GM21723 (cell line): ENCODE data around the gene DSCAML1.
"Not testable (repeated sequence)": the region's sequence is repeated elsewhere in the genome, so short reads cannot be mapped to it uniquely, and the experiment has no call there.

Source experiments
- ATAC-seq: cut with Tn5 transposase; IDR thresholded peaks from one replicate; pipeline ENCODE4 v1.9.1; 2021; ENCODE audit warnings: mild to moderate bottlenecking, moderate library complexity; ENCODE audit not compliant: unreplicated experiment

DSCAML1 gene

GRCh38 chr11:117419482-117420142, 377.4 kb downstream of the DSCAML1 start:
- no peak for ATAC-seq

- no peak for ATAC-seq
These were observed 378.1 kb downstream of the DSCAML1 start for GRCh38 chr11:117418737-117419481.

GRCh38 chr11:117417856-117418255, 379.2 kb downstream of the DSCAML1 start:
- ATAC-seq, result no peak

GRCh38 chr11:117417342-117417741, 379.7 kb downstream of the DSCAML1 start:
- ATAC-seq, result no peak

- no peak for ATAC-seq
These were observed 381.6 kb downstream of the DSCAML1 start for GRCh38 chr11:117415358-117415896.

GRCh38 chr11:117414724-117415123, 382.3 kb downstream of the DSCAML1 start:
- ATAC-seq, result no peak

GRCh38 chr11:117413616-117414015, 383.4 kb downstream of the DSCAML1 start:
- ATAC-seq, result no peak

- no peak for ATAC-seq
These were observed 384.3 kb downstream of the DSCAML1 start for GRCh38 chr11:117412653-117413275.

- ATAC-seq, result no peak
These were observed 384.8 kb downstream of the DSCAML1 start for GRCh38 chr11:117412176-117412575.

- no peak for ATAC-seq
These were observed 385.3 kb downstream of the DSCAML1 start for GRCh38 chr11:117411736-117412135.

- ATAC-seq, result no peak
These were observed 385.9 kb downstream of the DSCAML1 start for GRCh38 chr11:117410861-117411710.

- no peak for ATAC-seq
These were observed 386.8 kb downstream of the DSCAML1 start for GRCh38 chr11:117410238-117410637.

GRCh38 chr11:117409511-117409910, 387.5 kb downstream of the DSCAML1 start:
- ATAC-seq, result no peak

GRCh38 chr11:117408356-117408755, 388.7 kb downstream of the DSCAML1 start:
- ATAC-seq, result no peak

GRCh38 chr11:117407016-117407415, 390.0 kb downstream of the DSCAML1 start:
- no peak for ATAC-seq

GRCh38 chr11:117405898-117406297, 391.1 kb downstream of the DSCAML1 start:
- ATAC-seq, result not testable (repeated sequence)

- not testable (repeated sequence) for ATAC-seq
These were observed 397.7 kb downstream of the DSCAML1 start for GRCh38 chr11:117399100-117399840.

- not testable (repeated sequence) for ATAC-seq
These were observed 398.4 kb downstream of the DSCAML1 start for GRCh38 chr11:117398618-117399017.

GRCh38 chr11:117396970-117397369, 400.0 kb downstream of the DSCAML1 start:
- ATAC-seq, result no peak

- ATAC-seq, result no peak
These were observed 401.5 kb downstream of the DSCAML1 start for GRCh38 chr11:117395476-117395875.
